ENCODE results near the gene GJA4. TPM values are rescaled to one million over a fixed set of nuclear protein-coding genes. Genes with fewer than 3 reads are reported as not detected.

GJA4 gene
- total RNA-seq, 1 donor from 2014 or later: 48.0 TPM

GRCh38 chr1:34746785-34747637 is 45.8 kb upstream of the GJA4 start:
- no peaks in the 10 kb centered on the region for H3K9me3 Mint-ChIP-seq (ENCODE audit: low read depth)
- peaks cover 13% of the 10 kb centered on the region for H3K4me1 Mint-ChIP-seq (ENCODE audit: low read depth)
- H3K36me3 Mint-ChIP-seq (ENCODE audit: insufficient read depth): no peaks in the 10 kb centered on the region
- DNase-seq (ENCODE audit: low spot score, unreplicated experiment): no peak
- no peak overlapping the region for H3K27ac Mint-ChIP-seq
- H3K4me3 Mint-ChIP-seq (ENCODE audit: low read depth): no peak overlapping the region
- H3K27me3 Mint-ChIP-seq: peaks cover 58% of the 10 kb centered on the region
- TF ChIP-seq CTCF (IDR thresholded peaks at IDR 0.05; ENCODE audit: unreplicated experiment): no peak

GRCh38 chr1:34747638-34747941 is 45.2 kb upstream of the GJA4 start:
- no peak for TF ChIP-seq CTCF (IDR thresholded peaks at IDR 0.05; ENCODE audit: unreplicated experiment)
- no peak for DNase-seq (ENCODE audit: low spot score, unreplicated experiment)
- Mint-ChIP-seq H3K4me3 (ENCODE audit: low read depth) (no peak overlapping the region), H3K9me3 (ENCODE audit: low read depth) (no peaks in the 10 kb centered on the region), H3K27me3 (peaks cover 55% of the 10 kb centered on the region), H3K4me1 (ENCODE audit: low read depth) (peaks cover 9% of the 10 kb centered on the region), H3K36me3 (ENCODE audit: insufficient read depth) (no peaks in the 10 kb centered on the region), H3K27ac (no peak overlapping the region)

GRCh38 chr1:34749992-34750391 is 42.8 kb upstream of the GJA4 start:
- H3K27ac Mint-ChIP-seq: no peak overlapping the region
- TF ChIP-seq CTCF (IDR thresholded peaks at IDR 0.05; ENCODE audit: unreplicated experiment): no peak
- H3K27me3 Mint-ChIP-seq: peaks cover 51% of the 10 kb centered on the region
- peaks cover 1% of the 10 kb centered on the region for H3K36me3 Mint-ChIP-seq (ENCODE audit: insufficient read depth)
- H3K4me1 Mint-ChIP-seq (ENCODE audit: low read depth): peaks cover 4% of the 10 kb centered on the region
- no peak for DNase-seq (ENCODE audit: low spot score, unreplicated experiment)
- no peak overlapping the region for H3K4me3 Mint-ChIP-seq (ENCODE audit: low read depth)
- peaks cover 6% of the 10 kb centered on the region for H3K9me3 Mint-ChIP-seq (ENCODE audit: low read depth)

- H3K4me1 Mint-ChIP-seq (ENCODE audit: low read depth): peaks cover 4% of the 10 kb centered on the region
- no peak overlapping the region for H3K4me3 Mint-ChIP-seq (ENCODE audit: low read depth)
- peaks cover 6% of the 10 kb centered on the region for H3K9me3 Mint-ChIP-seq (ENCODE audit: low read depth)
- no peak for TF ChIP-seq CTCF (IDR thresholded peaks at IDR 0.05; ENCODE audit: unreplicated experiment)
- H3K27me3 Mint-ChIP-seq: peaks cover 46% of the 10 kb centered on the region
- no peak for DNase-seq (ENCODE audit: low spot score, unreplicated experiment)
- no peak overlapping the region for H3K27ac Mint-ChIP-seq
- peaks cover 1% of the 10 kb centered on the region for H3K36me3 Mint-ChIP-seq (ENCODE audit: insufficient read depth)
These were observed 42.2 kb upstream of the GJA4 start for GRCh38 chr1:34750610-34751009.

- Mint-ChIP-seq H3K27me3 (peaks cover 40% of the 10 kb centered on the region), H3K4me1 (ENCODE audit: low read depth) (peaks cover 4% of the 10 kb centered on the region), H3K36me3 (ENCODE audit: insufficient read depth) (peaks cover 1% of the 10 kb centered on the region), H3K27ac (no peak overlapping the region), H3K4me3 (ENCODE audit: low read depth) (no peak overlapping the region), H3K9me3 (ENCODE audit: low read depth) (peaks cover 6% of the 10 kb centered on the region)
- no peak for DNase-seq (ENCODE audit: low spot score, unreplicated experiment)
- no peak for TF ChIP-seq CTCF (IDR thresholded peaks at IDR 0.05; ENCODE audit: unreplicated experiment)
These were observed 39.6 kb upstream of the GJA4 start for GRCh38 chr1:34753163-34753562.
